GM12891 (cell line): ENCODE measurements around the gene BTBD1.

Experiments used
- PAX5 ChIP-seq: IDR thresholded peaks from 2 replicates; pipeline ENCODE4 v1.6.1; 2011; ENCODE audit warnings: low read length, moderate library complexity, mild to moderate bottlenecking; ENCODE audit not compliant: insufficient read depth, severe bottlenecking
- POLR2A ChIP-seq: IDR thresholded peaks from 2 replicates; pipeline ENCODE4 v1.6.1; 2011; ENCODE audit warnings: low read depth, low read length, control low read depth
- TAF1 ChIP-seq: IDR thresholded peaks from 2 replicates; pipeline ENCODE4 v1.6.1; 2011; ENCODE audit warnings: low read depth, low read length, control low read depth

- TF ChIP-seq POLR2A (no peak), PAX5 (no peak), TAF1 (no peak)
These were observed 87.3 kb downstream of the BTBD1 start for GRCh38 chr15:82979726-82980125.
